ENCODE data around the gene DCC. TPM values are rescaled to one million over a fixed set of nuclear protein-coding genes. Genes with fewer than 3 reads are reported as not detected.

The DCC gene
- total RNA-seq, 3 donors from 2014 or later = under 0.01 to 1.6 (median 0.15) TPM

DNA sequence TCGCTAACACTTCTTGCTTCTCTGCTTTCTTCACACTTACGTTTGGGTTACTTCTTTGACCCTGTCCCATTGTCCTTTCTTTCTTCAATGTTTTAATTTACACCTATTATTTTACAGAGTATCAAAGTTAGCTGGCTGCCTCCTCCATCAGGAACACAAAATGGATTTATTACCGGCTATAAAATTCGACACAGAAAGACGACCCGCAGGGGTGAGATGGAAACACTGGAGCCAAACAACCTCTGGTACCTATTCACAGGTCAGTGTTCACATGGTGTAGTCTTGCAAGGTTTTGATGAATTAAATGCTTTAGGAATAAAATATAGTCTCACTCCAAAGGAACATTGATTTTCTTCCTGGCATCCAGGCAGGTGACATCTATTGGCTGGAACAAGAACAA lies 965.5 kb downstream of the DCC start:
- DNase-seq (ENCODE audit: low spot score in 2 of 2) = no peak
- no peaks in the 10 kb centered on the region for H3K4me1 ChIP-seq
- no peaks in the 10 kb centered on the region for H3K36me3 ChIP-seq
- intact Hi-C loops (cut with DNase I; ENCODE audit: low total_unique reads) = no loop called here
- no peak overlapping the region for H3K4me3 ChIP-seq
- TF ChIP-seq POLR2AphosphoS5 (IDR thresholded peaks at IDR 0.05) = no peak
- TF ChIP-seq POLR2A (IDR thresholded peaks at IDR 0.05) = no peak
- TF ChIP-seq, protein P1, sequence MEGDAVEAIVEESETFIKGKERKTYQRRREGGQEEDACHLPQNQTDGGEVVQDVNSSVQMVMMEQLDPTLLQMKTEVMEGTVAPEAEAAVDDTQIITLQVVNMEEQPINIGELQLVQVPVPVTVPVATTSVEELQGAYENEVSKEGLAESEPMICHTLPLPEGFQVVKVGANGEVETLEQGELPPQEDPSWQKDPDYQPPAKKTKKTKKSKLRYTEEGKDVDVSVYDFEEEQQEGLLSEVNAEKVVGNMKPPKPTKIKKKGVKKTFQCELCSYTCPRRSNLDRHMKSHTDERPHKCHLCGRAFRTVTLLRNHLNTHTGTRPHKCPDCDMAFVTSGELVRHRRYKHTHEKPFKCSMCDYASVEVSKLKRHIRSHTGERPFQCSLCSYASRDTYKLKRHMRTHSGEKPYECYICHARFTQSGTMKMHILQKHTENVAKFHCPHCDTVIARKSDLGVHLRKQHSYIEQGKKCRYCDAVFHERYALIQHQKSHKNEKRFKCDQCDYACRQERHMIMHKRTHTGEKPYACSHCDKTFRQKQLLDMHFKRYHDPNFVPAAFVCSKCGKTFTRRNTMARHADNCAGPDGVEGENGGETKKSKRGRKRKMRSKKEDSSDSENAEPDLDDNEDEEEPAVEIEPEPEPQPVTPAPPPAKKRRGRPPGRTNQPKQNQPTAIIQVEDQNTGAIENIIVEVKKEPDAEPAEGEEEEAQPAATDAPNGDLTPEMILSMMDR (IDR thresholded peaks at IDR 0.05) = no peak
- no peaks in the 10 kb centered on the region for H3K27me3 ChIP-seq
- no peak overlapping the region for H3K27ac ChIP-seq
- peaks cover 0 to 6% of the 10 kb centered on the region in 2 donors for H3K9me3 ChIP-seq

DNA sequence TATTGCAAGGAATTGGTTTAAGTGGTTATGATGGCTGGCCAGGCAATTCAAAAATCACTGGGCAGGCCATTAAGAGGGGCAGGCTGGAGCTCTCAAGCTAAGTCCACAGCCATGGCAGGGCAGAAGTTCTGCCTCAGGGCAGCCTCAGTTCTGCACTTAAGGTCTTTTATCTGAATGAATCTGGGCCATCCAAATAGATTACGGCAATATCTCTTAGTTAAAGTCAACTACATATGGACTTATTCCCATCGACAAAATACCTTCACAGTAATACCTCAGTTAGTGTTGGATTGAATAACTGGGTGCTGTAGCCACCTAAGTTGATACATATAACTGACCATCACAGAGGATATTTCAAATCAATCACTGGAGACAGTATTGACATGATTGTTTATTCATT lies 979.6 kb downstream of the DCC start:
- no peak overlapping the region for H3K27ac ChIP-seq
- TF ChIP-seq, protein P1 (IDR thresholded peaks at IDR 0.05) = no peak
- no peak for TF ChIP-seq POLR2AphosphoS5 (IDR thresholded peaks at IDR 0.05)
- no peak for TF ChIP-seq POLR2A (IDR thresholded peaks at IDR 0.05)
- DNase-seq (ENCODE audit: low spot score in 2 of 2) = no peak
- H3K36me3 ChIP-seq = no peaks in the 10 kb centered on the region
- peaks cover 0 to 3% of the 10 kb centered on the region in 2 donors for H3K9me3 ChIP-seq
- no peaks in the 10 kb centered on the region for H3K4me1 ChIP-seq
- no peak overlapping the region for H3K4me3 ChIP-seq
- intact Hi-C loops (cut with DNase I; ENCODE audit: low total_unique reads) = no loop called here
- no peaks in the 10 kb centered on the region for H3K27me3 ChIP-seq

DNA sequence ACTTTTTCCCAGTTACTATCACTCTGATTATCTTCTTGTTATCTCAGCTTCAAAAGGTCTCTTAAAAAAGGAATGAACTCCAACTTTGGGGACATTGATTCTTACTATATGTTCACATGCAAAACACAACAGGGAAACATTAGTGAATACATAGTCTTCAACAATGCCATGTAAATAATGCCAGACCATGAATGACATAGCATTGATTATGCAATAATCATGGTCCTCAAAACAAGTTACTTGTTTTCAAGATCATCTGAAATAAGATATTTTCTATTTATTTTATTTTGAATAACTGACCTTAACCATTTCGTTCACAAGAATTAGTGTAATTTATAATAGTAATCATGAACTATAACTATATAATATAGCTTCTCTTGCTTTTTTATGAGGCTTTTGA lies 982.2 kb downstream of the DCC start:
- intact Hi-C loops (cut with DNase I; ENCODE audit: low total_unique reads) = no loop called here
- no peak for DNase-seq (ENCODE audit: low spot score in 2 of 2)
- H3K9me3 ChIP-seq = peaks cover 0 to 3% of the 10 kb centered on the region in 2 donors
- H3K4me3 ChIP-seq = no peak overlapping the region
- H3K4me1 ChIP-seq = no peaks in the 10 kb centered on the region
- TF ChIP-seq, protein P1 (IDR thresholded peaks at IDR 0.05) = no peak
- no peak for TF ChIP-seq POLR2A (IDR thresholded peaks at IDR 0.05)
- TF ChIP-seq POLR2AphosphoS5 (IDR thresholded peaks at IDR 0.05) = no peak
- H3K36me3 ChIP-seq = no peaks in the 10 kb centered on the region
- H3K27ac ChIP-seq = no peak overlapping the region
- H3K27me3 ChIP-seq = no peaks in the 10 kb centered on the region

GRCh38 chr18:53324353-53324752 lies 984.4 kb downstream of the DCC start:
- no peak overlapping the region for H3K27ac ChIP-seq
- TF ChIP-seq POLR2AphosphoS5 (IDR thresholded peaks at IDR 0.05) = no peak
- TF ChIP-seq, protein P1 (IDR thresholded peaks at IDR 0.05) = no peak
- no peak for TF ChIP-seq POLR2A (IDR thresholded peaks at IDR 0.05)
- DNase-seq (ENCODE audit: low spot score in 2 of 2) = no peak
- no peaks in the 10 kb centered on the region for H3K36me3 ChIP-seq
- H3K4me1 ChIP-seq = no peaks in the 10 kb centered on the region
- intact Hi-C loops (cut with DNase I; ENCODE audit: low total_unique reads) = no loop called here
- no peaks in the 10 kb centered on the region for H3K27me3 ChIP-seq
- H3K4me3 ChIP-seq = no peak overlapping the region
- no peaks in the 10 kb centered on the region for H3K9me3 ChIP-seq

- intact Hi-C loops (cut with DNase I; ENCODE audit: low total_unique reads) = no loop called here
- no peaks in the 10 kb centered on the region for H3K4me1 ChIP-seq
- no peaks in the 10 kb centered on the region for H3K27me3 ChIP-seq
- TF ChIP-seq POLR2AphosphoS5 (IDR thresholded peaks at IDR 0.05) (no peak), POLR2A (IDR thresholded peaks at IDR 0.05) (no peak)
- TF ChIP-seq, protein P1 (IDR thresholded peaks at IDR 0.05) = no peak
- no peak for DNase-seq (ENCODE audit: low spot score in 2 of 2)
- H3K36me3 ChIP-seq = no peaks in the 10 kb centered on the region
- no peak overlapping the region for H3K27ac ChIP-seq
- H3K4me3 ChIP-seq = no peak overlapping the region
- no peaks in the 10 kb centered on the region for H3K9me3 ChIP-seq
Observed at GRCh38 chr18:53360501-53361443, 1020.8 kb downstream of the DCC start.
